K562 (cell line): ENCODE measurements around the gene PLPP1.

ENCODE experiments used
- ETV5 ChIP-seq: sonication (generic); formaldehyde crosslinking; IDR thresholded peaks from 2 replicates; pipeline ENCODE4 v1.4.0; 2020; ENCODE audit warnings: low read depth, mild to moderate bottlenecking, missing genetic modification reagents
- POLR2AphosphoS2 ChIP-seq: IDR thresholded peaks from 2 replicates; pipeline ENCODE4 v1.6.1; 2012; ENCODE audit warnings: low read length, improper control_type of control experiment
- RAD51 ChIP-seq: fragments of 450-650 bp; IDR thresholded peaks from 2 replicates; pipeline ENCODE4 v1.7.1; 2016; ENCODE audit warnings: low read depth, mild to moderate bottlenecking, borderline replicate concordance
- RBBP5 ChIP-seq: fragments of 200-600 bp; sonication (generic); IDR thresholded peaks from 2 replicates; pipeline ENCODE4 v1.6.1; 2012; ENCODE audit warnings: borderline replicate concordance, mild to moderate bottlenecking, low read length, control low read depth, inconsistent platforms; ENCODE audit not compliant: insufficient read depth, poor library complexity, severe bottlenecking
- RBM22 ChIP-seq: fragments of 200-400 bp; formaldehyde crosslinking; IDR thresholded peaks from 2 replicates; pipeline ENCODE4 v1.6.1; 2018; ENCODE audit warnings: low read length, low read depth; ENCODE audit not compliant: poor library complexity, severe bottlenecking
- TBP ChIP-seq: optimal IDR thresholded peaks from 2 replicates; pipeline ENCODE3; 2011; ENCODE audit warnings: low read depth, low read length, improper control_type of control experiment
- ZNF3 ChIP-seq: fragments of 250-450 bp; sonication (Bioruptor Pico); IDR thresholded peaks from 2 replicates; pipeline ENCODE4 v1.5.0; 2021; ENCODE audit warnings: mild to moderate bottlenecking, moderate library complexity
- ZNF384 ChIP-seq: IDR thresholded peaks from 2 replicates; pipeline ENCODE4 v1.6.1; 2012; ENCODE audit warnings: low read depth, low read length, improper control_type of control experiment
- ZNF507 ChIP-seq: conservative IDR thresholded peaks from 2 replicates; pipeline ENCODE4 v1.6.1; 2017; ENCODE audit warnings: missing genetic modification characterization, missing compliant biosample characterization
- TF ChIP-seq, protein P1 (sequence below), 3 experiments: IDR thresholded peaks in 2 of 3; conservative IDR thresholded peaks in 1 of 3; 2 replicates each; pipeline ENCODE4 v1.5.1; 2011 to 2012; ENCODE audit warnings: low read length in 3 of 3, mild to moderate bottlenecking in 3 of 3, control low read depth in 2 of 3, improper control_type of control experiment in 1 of 3, inconsistent platforms in 1 of 3, low read depth in 1 of 3, mixed read lengths in 1 of 3, moderate library complexity in 1 of 3; ENCODE audit not compliant: insufficient read depth in 2 of 3
- TF ChIP-seq, protein P2 (sequence below): sonication (generic); formaldehyde crosslinking; IDR thresholded peaks from 2 replicates; pipeline ENCODE4 v1.8.1; 2023; ENCODE audit warnings: mild to moderate bottlenecking, missing genetic modification reagents, moderate library complexity
- TF ChIP-seq, protein P3 (sequence below): fragments of 450-650 bp; IDR thresholded peaks from 2 replicates; pipeline ENCODE4 v1.6.1; 2017; ENCODE audit warnings: mild to moderate bottlenecking, moderate library complexity
- TF ChIP-seq, protein P4 (sequence below), 2 experiments: fragments of 450-650 bp; conservative IDR thresholded peaks; 2 replicates each; pipeline ENCODE4 v1.6.1; 2017; ENCODE audit warnings: mild to moderate bottlenecking in 2 of 2, moderate library complexity in 2 of 2

DNA sequence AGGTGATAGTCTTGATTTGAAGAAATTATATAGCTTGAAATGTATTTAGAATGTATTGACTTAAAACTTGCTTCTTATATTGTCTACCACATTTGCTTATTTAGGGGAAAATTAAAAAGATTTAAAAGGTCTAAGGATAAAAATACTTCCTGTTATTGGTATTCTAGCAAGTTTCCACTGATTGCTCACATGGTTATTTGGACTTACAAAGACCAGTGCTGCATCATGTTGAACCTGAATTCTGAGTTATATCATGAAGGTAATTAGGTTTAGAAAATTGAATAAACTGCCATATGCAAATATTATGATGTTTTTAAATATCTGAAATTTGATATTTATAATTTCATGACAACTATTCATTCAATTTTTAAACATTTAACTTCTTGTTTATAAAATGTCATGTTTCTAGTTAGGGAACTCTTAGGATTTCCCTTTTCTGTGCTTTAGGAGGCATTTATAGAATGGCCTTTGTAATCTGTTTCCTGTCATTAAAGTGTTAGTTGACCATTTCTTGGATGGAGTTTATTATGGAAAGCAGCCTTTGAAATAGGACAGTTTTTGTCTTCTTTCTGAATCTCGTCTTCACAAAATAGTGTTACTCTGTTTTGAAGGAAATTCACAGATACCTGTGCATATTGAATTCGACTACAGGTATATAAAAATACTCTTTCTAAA is 141.1 kb downstream of the PLPP1 start:
- TF ChIP-seq RAD51, result no peak
- TF ChIP-seq, protein P1, sequence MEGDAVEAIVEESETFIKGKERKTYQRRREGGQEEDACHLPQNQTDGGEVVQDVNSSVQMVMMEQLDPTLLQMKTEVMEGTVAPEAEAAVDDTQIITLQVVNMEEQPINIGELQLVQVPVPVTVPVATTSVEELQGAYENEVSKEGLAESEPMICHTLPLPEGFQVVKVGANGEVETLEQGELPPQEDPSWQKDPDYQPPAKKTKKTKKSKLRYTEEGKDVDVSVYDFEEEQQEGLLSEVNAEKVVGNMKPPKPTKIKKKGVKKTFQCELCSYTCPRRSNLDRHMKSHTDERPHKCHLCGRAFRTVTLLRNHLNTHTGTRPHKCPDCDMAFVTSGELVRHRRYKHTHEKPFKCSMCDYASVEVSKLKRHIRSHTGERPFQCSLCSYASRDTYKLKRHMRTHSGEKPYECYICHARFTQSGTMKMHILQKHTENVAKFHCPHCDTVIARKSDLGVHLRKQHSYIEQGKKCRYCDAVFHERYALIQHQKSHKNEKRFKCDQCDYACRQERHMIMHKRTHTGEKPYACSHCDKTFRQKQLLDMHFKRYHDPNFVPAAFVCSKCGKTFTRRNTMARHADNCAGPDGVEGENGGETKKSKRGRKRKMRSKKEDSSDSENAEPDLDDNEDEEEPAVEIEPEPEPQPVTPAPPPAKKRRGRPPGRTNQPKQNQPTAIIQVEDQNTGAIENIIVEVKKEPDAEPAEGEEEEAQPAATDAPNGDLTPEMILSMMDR (IDR thresholded peaks at IDR 0.05 in 2 of 3, conservative IDR thresholded peaks at IDR 0.05 in 1 of 3; ENCODE audit: insufficient read depth in 2 of 3, low read depth in 1 of 3, low read length in 3 of 3), result no peak
- no peak for TF ChIP-seq ZNF507 (tag)
- no peak for TF ChIP-seq TBP
- TF ChIP-seq, protein P2, sequence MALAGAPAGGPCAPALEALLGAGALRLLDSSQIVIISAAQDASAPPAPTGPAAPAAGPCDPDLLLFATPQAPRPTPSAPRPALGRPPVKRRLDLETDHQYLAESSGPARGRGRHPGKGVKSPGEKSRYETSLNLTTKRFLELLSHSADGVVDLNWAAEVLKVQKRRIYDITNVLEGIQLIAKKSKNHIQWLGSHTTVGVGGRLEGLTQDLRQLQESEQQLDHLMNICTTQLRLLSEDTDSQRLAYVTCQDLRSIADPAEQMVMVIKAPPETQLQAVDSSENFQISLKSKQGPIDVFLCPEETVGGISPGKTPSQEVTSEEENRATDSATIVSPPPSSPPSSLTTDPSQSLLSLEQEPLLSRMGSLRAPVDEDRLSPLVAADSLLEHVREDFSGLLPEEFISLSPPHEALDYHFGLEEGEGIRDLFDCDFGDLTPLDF, result no peak
- no peak for TF ChIP-seq ETV5 (CRISPR knock-in tag)
- TF ChIP-seq, protein P3, sequence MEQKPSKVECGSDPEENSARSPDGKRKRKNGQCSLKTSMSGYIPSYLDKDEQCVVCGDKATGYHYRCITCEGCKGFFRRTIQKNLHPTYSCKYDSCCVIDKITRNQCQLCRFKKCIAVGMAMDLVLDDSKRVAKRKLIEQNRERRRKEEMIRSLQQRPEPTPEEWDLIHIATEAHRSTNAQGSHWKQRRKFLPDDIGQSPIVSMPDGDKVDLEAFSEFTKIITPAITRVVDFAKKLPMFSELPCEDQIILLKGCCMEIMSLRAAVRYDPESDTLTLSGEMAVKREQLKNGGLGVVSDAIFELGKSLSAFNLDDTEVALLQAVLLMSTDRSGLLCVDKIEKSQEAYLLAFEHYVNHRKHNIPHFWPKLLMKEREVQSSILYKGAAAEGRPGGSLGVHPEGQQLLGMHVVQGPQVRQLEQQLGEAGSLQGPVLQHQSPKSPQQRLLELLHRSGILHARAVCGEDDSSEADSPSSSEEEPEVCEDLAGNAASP, result no peak
- no peak for TF ChIP-seq POLR2AphosphoS2
- TF ChIP-seq, protein P4, sequence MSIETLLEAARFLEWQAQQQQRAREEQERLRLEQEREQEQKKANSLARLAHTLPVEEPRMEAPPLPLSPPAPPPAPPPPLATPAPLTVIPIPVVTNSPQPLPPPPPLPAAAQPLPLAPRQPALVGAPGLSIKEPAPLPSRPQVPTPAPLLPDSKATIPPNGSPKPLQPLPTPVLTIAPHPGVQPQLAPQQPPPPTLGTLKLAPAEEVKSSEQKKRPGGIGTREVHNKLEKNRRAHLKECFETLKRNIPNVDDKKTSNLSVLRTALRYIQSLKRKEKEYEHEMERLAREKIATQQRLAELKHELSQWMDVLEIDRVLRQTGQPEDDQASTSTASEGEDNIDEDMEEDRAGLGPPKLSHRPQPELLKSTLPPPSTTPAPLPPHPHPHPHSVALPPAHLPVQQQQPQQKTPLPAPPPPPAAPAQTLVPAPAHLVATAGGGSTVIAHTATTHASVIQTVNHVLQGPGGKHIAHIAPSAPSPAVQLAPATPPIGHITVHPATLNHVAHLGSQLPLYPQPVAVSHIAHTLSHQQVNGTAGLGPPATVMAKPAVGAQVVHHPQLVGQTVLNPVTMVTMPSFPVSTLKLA (conservative IDR thresholded peaks at IDR 0.05), result no peak
- no peak for TF ChIP-seq RBBP5
- TF ChIP-seq RBM22, result no peak
- no peak for TF ChIP-seq ZNF384
- no peak for TF ChIP-seq ZNF3 (CRISPR knock-in tag)
